ENCODE measurements around the gene WDR43. TPM values are rescaled to one million over a fixed set of nuclear protein-coding genes. Genes with fewer than 3 reads are reported as not detected.

WDR43 gene
- total and polyA plus RNA-seq, 9 of the 15 experiments (the other 6 are each of a cell fraction or from before 2014, with no cell fraction given) = 34.6 to 197 (median 105) TPM

GRCh38 chr2:28870146-28870891 is 24.1 kb upstream of the WDR43 start, which contains the start of gene TRMT61B (continued):
- no peak for TF ChIP-seq CHAMP1 (IDR thresholded peaks at IDR 0.05)
- TF ChIP-seq NR2F6 (CRISPR knock-in tag; IDR thresholded peaks at IDR 0.05) = no peak
- peak; percentile 99 for TF ChIP-seq PHF20 (IDR thresholded peaks at IDR 0.05; ENCODE audit: partially characterized antibody)
- TF ChIP-seq NCOA1 (IDR thresholded peaks at IDR 0.05; ENCODE audit: low read depth) = 0 out of 2 replicates have a peak, but pooled peaks have one; percentile 29
- TF ChIP-seq CBFA2T3 (IDR thresholded peaks at IDR 0.05) = no peak; the same call in 1 of the 2 replicates
- TF ChIP-seq GABPB2 (CRISPR knock-in tag; conservative IDR thresholded peaks at IDR 0.05) = 0 out of 2 replicates have a peak, but pooled peaks have one; percentile 19
- TF ChIP-seq ZBTB11 (CRISPR knock-in tag; IDR thresholded peaks at IDR 0.05) = 0 out of 6 replicates have a peak, but pooled peaks of 1 of the 3 experiments have one; percentile 63
- no peak for TF ChIP-seq ETS2 (tag; IDR thresholded peaks at IDR 0.05; ENCODE audit: borderline replicate concordance, poor library complexity, severe bottlenecking)
- 0 out of 2 replicates have a peak, but pooled peaks have one; percentile 55 for TF ChIP-seq CEBPB (tag; IDR thresholded peaks at IDR 0.05)
- no peak for TF ChIP-seq SAFB2 (IDR thresholded peaks at IDR 0.05; ENCODE audit: borderline replicate concordance, low read depth, low read length, severe bottlenecking)
- TF ChIP-seq, protein P1, sequence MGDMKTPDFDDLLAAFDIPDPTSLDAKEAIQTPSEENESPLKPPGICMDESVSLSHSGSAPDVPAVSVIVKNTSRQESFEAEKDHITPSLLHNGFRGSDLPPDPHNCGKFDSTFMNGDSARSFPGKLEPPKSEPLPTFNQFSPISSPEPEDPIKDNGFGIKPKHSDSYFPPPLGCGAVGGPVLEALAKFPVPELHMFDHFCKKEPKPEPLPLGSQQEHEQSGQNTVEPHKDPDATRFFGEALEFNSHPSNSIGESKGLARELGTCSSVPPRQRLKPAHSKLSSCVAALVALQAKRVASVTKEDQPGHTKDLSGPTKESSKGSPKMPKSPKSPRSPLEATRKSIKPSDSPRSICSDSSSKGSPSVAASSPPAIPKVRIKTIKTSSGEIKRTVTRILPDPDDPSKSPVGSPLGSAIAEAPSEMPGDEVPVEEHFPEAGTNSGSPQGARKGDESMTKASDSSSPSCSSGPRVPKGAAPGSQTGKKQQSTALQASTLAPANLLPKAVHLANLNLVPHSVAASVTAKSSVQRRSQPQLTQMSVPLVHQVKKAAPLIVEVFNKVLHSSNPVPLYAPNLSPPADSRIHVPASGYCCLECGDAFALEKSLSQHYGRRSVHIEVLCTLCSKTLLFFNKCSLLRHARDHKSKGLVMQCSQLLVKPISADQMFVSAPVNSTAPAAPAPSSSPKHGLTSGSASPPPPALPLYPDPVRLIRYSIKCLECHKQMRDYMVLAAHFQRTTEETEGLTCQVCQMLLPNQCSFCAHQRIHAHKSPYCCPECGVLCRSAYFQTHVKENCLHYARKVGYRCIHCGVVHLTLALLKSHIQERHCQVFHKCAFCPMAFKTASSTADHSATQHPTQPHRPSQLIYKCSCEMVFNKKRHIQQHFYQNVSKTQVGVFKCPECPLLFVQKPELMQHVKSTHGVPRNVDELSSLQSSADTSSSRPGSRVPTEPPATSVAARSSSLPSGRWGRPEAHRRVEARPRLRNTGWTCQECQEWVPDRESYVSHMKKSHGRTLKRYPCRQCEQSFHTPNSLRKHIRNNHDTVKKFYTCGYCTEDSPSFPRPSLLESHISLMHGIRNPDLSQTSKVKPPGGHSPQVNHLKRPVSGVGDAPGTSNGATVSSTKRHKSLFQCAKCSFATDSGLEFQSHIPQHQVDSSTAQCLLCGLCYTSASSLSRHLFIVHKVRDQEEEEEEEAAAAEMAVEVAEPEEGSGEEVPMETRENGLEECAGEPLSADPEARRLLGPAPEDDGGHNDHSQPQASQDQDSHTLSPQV (IDR thresholded peaks at IDR 0.05) = no peak
- no peak for TF ChIP-seq RNF219 (CRISPR knock-in tag; IDR thresholded peaks at IDR 0.05)
- peak; percentile 98 for TF ChIP-seq RBFOX2 (IDR thresholded peaks at IDR 0.05; ENCODE audit: low read depth, low read length)
- TF ChIP-seq RHOXF2B (CRISPR knock-in tag; conservative IDR thresholded peaks at IDR 0.05) = no peak
